Activated CD8-positive, alpha-beta memory T cell treated with anti-CD3 and anti-CD28 coated beads for 4 hours (primary cell): ENCODE results near the gene NEURL4.
"Not testable (repeated sequence)": the region's sequence is repeated elsewhere in the genome, so short reads cannot be mapped to it uniquely, and the experiment has no call there.

ENCODE experiments used
- DNase-seq, 2 donors: peaks; one replicate each; pipeline ENCODE4 v3.0.0-alpha.2; 2020; ENCODE audit warnings: low read depth in 2 of 2

NEURL4 gene

GRCh38 chr17:7347630-7348477 lies 18.7 kb upstream of the NEURL4 start:
- no peak for DNase-seq

- no peak for DNase-seq
Observed at GRCh38 chr17:7346761-7347614, 17.9 kb upstream of the NEURL4 start.

- no peak for DNase-seq
Observed at GRCh38 chr17:7343250-7343649, 14.1 kb upstream of the NEURL4 start.

- DNase-seq: no peak
Observed at GRCh38 chr17:7341842-7342241, 12.7 kb upstream of the NEURL4 start.

- DNase-seq: no peak
Observed at GRCh38 chr17:7340179-7340578, 11.0 kb upstream of the NEURL4 start.

- not testable (repeated sequence) for DNase-seq
Observed at GRCh38 chr17:7337600-7337999, 8.5 kb upstream of the NEURL4 start.

- DNase-seq: peak; percentile 69 to 70
Observed at GRCh38 chr17:7336240-7337175, 7.4 kb upstream of the NEURL4 start, which contains the start of gene ACAP1. TSS of gene ACAP1 (plus strand) at chr17:7336529. CDS start at chr17:7336735, 206 bp downstream.

GRCh38 chr17:7335765-7336164 lies 6.6 kb upstream of the NEURL4 start:
- DNase-seq: not testable (repeated sequence)

GRCh38 chr17:7334938-7335538 lies 5.9 kb upstream of the NEURL4 start:
- no peak for DNase-seq

GRCh38 chr17:7332600-7333069 lies 3.5 kb upstream of the NEURL4 start:
- DNase-seq: not testable (repeated sequence)

GRCh38 chr17:7332111-7332510 lies 3.0 kb upstream of the NEURL4 start:
- DNase-seq: no peak

- DNase-seq: no peak
Observed at GRCh38 chr17:7330638-7331015, 1.5 kb upstream of the NEURL4 start.

GRCh38 chr17:7329997-7330637 lies 982 bp upstream of the NEURL4 start:
- DNase-seq: peak; percentile 51 to 60

GRCh38 chr17:7329374-7329996 lies 350 bp upstream of the NEURL4 start:
- peak; percentile 87 to 95 for DNase-seq

GRCh38 chr17:7328009-7328408 lies 1.1 kb downstream of the NEURL4 start:
- no peak for DNase-seq

- DNase-seq: no peak
Observed at GRCh38 chr17:7327501-7327900, 1.6 kb downstream of the NEURL4 start.

- DNase-seq: no peak
Observed at GRCh38 chr17:7327056-7327455, 2.1 kb downstream of the NEURL4 start.

GRCh38 chr17:7326186-7326585 lies 2.9 kb downstream of the NEURL4 start:
- no peak for DNase-seq

- no peak for DNase-seq
Observed at GRCh38 chr17:7325031-7325528, 4.1 kb downstream of the NEURL4 start.

- DNase-seq: no peak
Observed at GRCh38 chr17:7324438-7324779, 4.7 kb downstream of the NEURL4 start.
